ENCODE measurements around the gene PPHLN1.

GRCh38 chr12:42448841-42449240 lies 122.9 kb downstream of the PPHLN1 start:
- TF ChIP-seq POLR2A (IDR thresholded peaks at IDR 0.05) (no peak), CTCF (IDR thresholded peaks at IDR 0.05) (no peak)

Measured in Peyer's patch (tissue), 4 donors.